ENCODE measurements around the gene DDX28.
"Not testable (repeated sequence)": the region's sequence is repeated elsewhere in the genome, so short reads cannot be mapped to it uniquely, and the experiment has no call there.

DNA sequence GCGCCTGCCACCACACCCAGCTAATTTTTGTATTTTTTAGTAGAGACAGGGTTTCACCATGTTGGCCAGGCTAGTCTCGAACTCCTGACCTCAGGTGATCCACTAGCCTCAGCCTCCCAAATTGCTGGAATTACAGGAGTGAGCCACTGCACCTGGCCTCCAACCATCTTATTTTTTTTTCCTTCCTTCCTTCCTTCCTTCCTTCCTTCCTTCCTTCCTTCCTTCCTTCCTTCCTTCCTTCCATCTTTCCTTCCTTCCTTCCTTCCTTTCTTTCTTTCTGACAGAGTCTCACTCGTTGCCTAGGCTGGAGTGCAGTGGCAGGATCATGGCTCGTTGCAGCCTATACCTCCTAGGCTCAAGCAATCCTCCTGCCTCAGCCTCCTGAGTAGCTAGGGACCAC is 13.2 kb downstream of the DDX28 start:
- TF ChIP-seq EZH2 (IDR thresholded peaks at IDR 0.05; ENCODE audit: borderline replicate concordance, insufficient read depth, low read length, poor library complexity, severe bottlenecking); CTCF (IDR thresholded peaks at IDR 0.05; ENCODE audit: poor library complexity, severe bottlenecking); POLR2AphosphoS5 (IDR thresholded peaks at IDR 0.05); SMC3 (conservative IDR thresholded peaks at IDR 0.05; ENCODE audit: poor library complexity): not testable (repeated sequence)

Measured in neural cell (in vitro differentiated cells).